ENCODE data around the gene CPVL. TPM values are rescaled to one million over a fixed set of nuclear protein-coding genes. Genes with fewer than 3 reads are reported as not detected.
A peak's percentile ranks its signal among the peaks of the same experiment; 100 is the strongest.

Gene CPVL
- total RNA-seq, 4 donors from 2014 or later = 8.0 to 28.5 (median 11.3) TPM

- no peak overlapping the region for H3K4me3 ChIP-seq
- intact Hi-C loops (cut with DNase I) = no loop called here
- peaks cover 0 to 39% (median 6%) of the 10 kb centered on the region in 4 donors for H3K27me3 ChIP-seq
- no peaks in the 10 kb centered on the region for H3K9me3 ChIP-seq
- H3K27ac ChIP-seq (replicated peaks in 1 of 4) = no peak overlapping the region
- peaks cover 0 to 18% (median 13%) of the 10 kb centered on the region in 4 donors for H3K4me1 ChIP-seq
- H3K36me3 ChIP-seq = no peaks in the 10 kb centered on the region
- no peak for TF ChIP-seq CTCF (IDR thresholded peaks at IDR 0.05)
- TF ChIP-seq POLR2A (IDR thresholded peaks at IDR 0.05; ENCODE audit: low read depth) = no peak
- TF ChIP-seq POLR2AphosphoS5 (IDR thresholded peaks at IDR 0.05) = no peak
- TF ChIP-seq EP300 (IDR thresholded peaks at IDR 0.05) = no peak
- 60% methylated on average over 2 of the region's 2 CpGs for WGBS
- DNase-seq (ENCODE audit: extremely low spot score) = no peak
Measured at GRCh38 chr7:29150856-29151255, 4.5 kb upstream of the CPVL start.

DNA sequence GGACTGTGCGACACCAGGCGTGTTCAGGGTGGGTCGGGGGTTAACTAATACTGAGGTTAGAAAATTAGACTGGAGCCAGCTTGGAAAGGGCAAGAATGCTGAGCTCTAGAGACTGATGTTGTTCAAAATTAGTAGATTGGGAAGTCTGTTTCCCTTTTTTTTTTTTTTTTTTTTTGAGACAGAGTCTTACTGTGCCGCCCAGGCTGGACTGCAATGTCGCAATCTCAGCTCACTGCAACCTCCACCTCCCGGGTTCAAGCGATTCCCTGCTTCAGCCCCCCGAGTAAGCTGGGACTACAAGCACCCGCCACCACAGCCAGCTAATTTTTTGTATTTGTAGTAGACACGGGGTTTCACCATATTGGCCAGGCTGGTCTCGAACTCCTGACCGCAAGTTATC is 2.7 kb upstream of the CPVL start:
- WGBS = 84% methylated on average over 12 of the region's 12 CpGs
- Histone ChIP-seq H3K4me1 (peaks cover 0 to 22% (median 16%) of the 10 kb centered on the region in 4 donors), H3K36me3 (no peaks in the 10 kb centered on the region), H3K27ac (replicated peaks in 1 of 4) (no peak overlapping the region), H3K9me3 (no peaks in the 10 kb centered on the region), H3K4me3 (no peak overlapping the region), H3K27me3 (peaks cover 0 to 54% (median 6%) of the 10 kb centered on the region in 4 donors)
- TF ChIP-seq POLR2A (IDR thresholded peaks at IDR 0.05; ENCODE audit: low read depth) (no peak), EP300 (IDR thresholded peaks at IDR 0.05) (no peak), CTCF (IDR thresholded peaks at IDR 0.05) (no peak), POLR2AphosphoS5 (IDR thresholded peaks at IDR 0.05) (no peak)
- no peak for DNase-seq (ENCODE audit: extremely low spot score)
- intact Hi-C loops (cut with DNase I) = no loop called here

GRCh38 chr7:29147821-29148220 is 1.5 kb upstream of the CPVL start:
- peaks cover 0 to 22% (median 16%) of the 10 kb centered on the region in 4 donors for H3K4me1 ChIP-seq
- no peaks in the 10 kb centered on the region for H3K36me3 ChIP-seq
- H3K27me3 ChIP-seq = peaks cover 0 to 54% (median 6%) of the 10 kb centered on the region in 4 donors
- WGBS = 82% methylated on average over 4 of the region's 4 CpGs
- TF ChIP-seq CTCF (IDR thresholded peaks at IDR 0.05) (no peak), EP300 (IDR thresholded peaks at IDR 0.05) (no peak), POLR2AphosphoS5 (IDR thresholded peaks at IDR 0.05) (no peak), POLR2A (IDR thresholded peaks at IDR 0.05; ENCODE audit: low read depth) (no peak)
- H3K27ac ChIP-seq (replicated peaks in 1 of 4) = no peak overlapping the region
- intact Hi-C loops (cut with DNase I) = no loop called here
- no peak for DNase-seq (ENCODE audit: extremely low spot score)
- no peaks in the 10 kb centered on the region for H3K9me3 ChIP-seq
- no peak overlapping the region for H3K4me3 ChIP-seq

DNA sequence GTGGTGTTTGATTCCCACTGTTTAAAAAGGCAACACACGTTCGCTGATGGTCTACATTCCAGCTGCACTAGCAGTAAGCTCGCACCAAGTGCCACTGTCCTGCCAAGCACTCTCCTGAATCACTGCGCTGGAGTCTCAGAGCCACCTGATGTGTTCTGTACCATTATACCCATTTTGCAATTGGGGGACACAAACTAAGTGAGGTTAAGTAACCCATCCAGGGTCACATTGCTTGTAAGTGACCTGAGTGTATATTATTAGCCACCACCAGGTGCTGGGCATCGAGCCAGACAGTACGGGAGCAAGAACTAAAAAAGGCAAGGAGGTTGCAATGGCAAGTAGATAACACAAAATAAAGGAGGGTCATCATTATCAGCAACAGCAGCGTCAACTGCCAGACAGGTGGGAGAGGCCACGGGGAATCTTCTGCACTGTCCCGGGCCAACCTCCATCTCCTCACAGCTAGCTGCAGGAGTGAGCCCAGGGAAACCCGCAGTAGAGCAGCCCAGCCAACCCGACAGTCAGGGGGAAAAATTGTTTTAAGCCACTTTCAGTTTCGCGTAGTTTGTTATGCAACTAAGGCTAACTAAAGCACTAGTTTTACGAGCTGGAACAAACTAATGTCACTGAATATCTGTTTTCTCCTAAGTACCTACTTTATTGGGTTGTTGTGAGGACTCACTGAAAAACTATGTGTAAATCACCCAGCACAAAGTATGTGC is 712 bp upstream of the CPVL start:
- DNase-seq (ENCODE audit: extremely low spot score) = no peak
- peaks cover 0 to 54% (median 6%) of the 10 kb centered on the region in 4 donors for H3K27me3 ChIP-seq
- H3K9me3 ChIP-seq = no peaks in the 10 kb centered on the region
- peak overlapping the region in 2 of 4 donors; percentile 13 to 38 for H3K27ac ChIP-seq (replicated peaks in 1 of 4)
- H3K4me3 ChIP-seq = peak overlapping the region; percentile 44 to 54 (median 48)
- 49% methylated on average over 14 of the region's 14 CpGs for WGBS
- TF ChIP-seq POLR2AphosphoS5 (IDR thresholded peaks at IDR 0.05) (no peak), CTCF (IDR thresholded peaks at IDR 0.05) (no peak), EP300 (IDR thresholded peaks at IDR 0.05) (no peak), POLR2A (IDR thresholded peaks at IDR 0.05; ENCODE audit: low read depth) (no peak)
- H3K4me1 ChIP-seq = peaks cover 0 to 22% (median 16%) of the 10 kb centered on the region in 4 donors
- intact Hi-C loops (cut with DNase I) = no loop called here
- H3K36me3 ChIP-seq = no peaks in the 10 kb centered on the region
